Endothelial cell of umbilical vein (primary cell): Measurements from ENCODE around the gene RPS6KB1.

Experiments
- CTCF ChIP-seq, 2 donors: IDR thresholded peaks; 1 replicate in 1 of 2; 2 replicates in 1 of 2; pipeline ENCODE4 v1.5.1; 2011; ENCODE audit warnings: low read length in 2 of 2, mild to moderate bottlenecking in 2 of 2, moderate library complexity in 2 of 2, control low read depth in 1 of 2, inconsistent platforms in 1 of 2, low read depth in 1 of 2; ENCODE audit not compliant: insufficient read depth in 1 of 2; ENCODE audit errors: extremely low read depth in 1 of 2
- EZH2 ChIP-seq: IDR thresholded peaks from 2 replicates; pipeline ENCODE4 v1.6.1; 2012; ENCODE audit warnings: borderline replicate concordance, low read depth, mild to moderate bottlenecking, moderate library complexity, low read length, inconsistent platforms; ENCODE audit not compliant: severe bottlenecking
- FOS ChIP-seq: IDR thresholded peaks from 2 replicates; pipeline ENCODE4 v1.6.1; 2011; ENCODE audit warnings: mild to moderate bottlenecking, low read length, moderate library complexity, borderline replicate concordance; ENCODE audit not compliant: insufficient read depth
- MAX ChIP-seq: IDR thresholded peaks from 2 replicates; pipeline ENCODE4 v1.6.1; 2011; ENCODE audit not compliant: insufficient read depth, insufficient read length
- MYC ChIP-seq: IDR thresholded peaks from one replicate; pipeline ENCODE4 v1.6.1; 2011; ENCODE audit warnings: mild to moderate bottlenecking, low read depth, low read length
- POLR2A ChIP-seq: IDR thresholded peaks from 2 replicates; pipeline ENCODE4 v1.6.1; 2012; ENCODE audit warnings: low read depth, mild to moderate bottlenecking, control low read depth, low read length
- POLR2AphosphoS5 ChIP-seq: IDR thresholded peaks from 2 replicates; pipeline ENCODE4 v1.6.1; 2012; ENCODE audit warnings: low read depth, mild to moderate bottlenecking, control low read depth, low read length, moderate library complexity; ENCODE audit not compliant: insufficient read depth

- TF ChIP-seq CTCF (IDR thresholded peaks at IDR 0.05; ENCODE audit: extremely low read depth in 1 of 2, insufficient read depth in 1 of 2, low read depth in 1 of 2, low read length in 2 of 2) (no peak), POLR2AphosphoS5 (no peak), EZH2 (no peak), MYC (no peak), POLR2A (no peak), MAX (no peak), FOS (no peak)
These were observed 20.6 kb upstream of the RPS6KB1 start for GRCh38 chr17:59872351-59872750.
